GM21717 (cell line): ENCODE results near the gene APC2.

Experiments used
- ATAC-seq: cut with Tn5 transposase; IDR thresholded peaks from one replicate; pipeline ENCODE4 v1.9.1; 2021; ENCODE audit warnings: mild to moderate bottlenecking, moderate library complexity; ENCODE audit not compliant: unreplicated experiment

APC2 gene

GRCh38 chr19:1445185-1445931 lies 4.6 kb upstream of the APC2 start:
- peak; percentile 61 for ATAC-seq

- ATAC-seq: no peak
Measured at GRCh38 chr19:1445932-1446712, 3.8 kb upstream of the APC2 start.

- ATAC-seq: no peak
Measured at GRCh38 chr19:1446713-1447481, 3.0 kb upstream of the APC2 start.

- no peak for ATAC-seq
Measured at GRCh38 chr19:1447504-1447903, 2.4 kb upstream of the APC2 start.

GRCh38 chr19:1447944-1448343 lies 2.0 kb upstream of the APC2 start:
- no peak for ATAC-seq

GRCh38 chr19:1450735-1451731 lies 1.1 kb downstream of the APC2 start:
- ATAC-seq: no peak

- no peak for ATAC-seq
Measured at GRCh38 chr19:1451916-1452801, 2.2 kb downstream of the APC2 start.

GRCh38 chr19:1452802-1453524 lies 3.0 kb downstream of the APC2 start:
- no peak for ATAC-seq

- ATAC-seq: no peak
Measured at GRCh38 chr19:1453525-1454364, 3.8 kb downstream of the APC2 start.

- no peak for ATAC-seq
Measured at GRCh38 chr19:1455002-1455335, 5.0 kb downstream of the APC2 start.

GRCh38 chr19:1455336-1456120 lies 5.6 kb downstream of the APC2 start:
- ATAC-seq: no peak

GRCh38 chr19:1456121-1456900 lies 6.4 kb downstream of the APC2 start:
- ATAC-seq: no peak

- no peak for ATAC-seq
Measured at GRCh38 chr19:1457031-1457739, 7.3 kb downstream of the APC2 start.

- ATAC-seq: no peak
Measured at GRCh38 chr19:1457892-1458291, 8.0 kb downstream of the APC2 start.

- ATAC-seq: no peak
Measured at GRCh38 chr19:1459479-1459878, 9.6 kb downstream of the APC2 start.
